ENCODE measurements around the gene ALX4. TPM values are rescaled to one million over a fixed set of nuclear protein-coding genes. Genes with fewer than 3 reads are reported as not detected.

ALX4 gene
- total RNA-seq, 2 donors from 2014 or later = not detected

- Histone ChIP-seq H3K27ac (no peak overlapping the region), H3K4me1 (ENCODE audit: control insufficient read depth in 1 of 2, low read depth in 2 of 2) (no peaks in the 10 kb centered on the region), H3K4me3 (no peak overlapping the region), H3K27me3 (replicated peaks; ENCODE audit: insufficient read depth) (no peaks in the 10 kb centered on the region), H3K9me3 (no peaks in the 10 kb centered on the region), H3K36me3 (no peaks in the 10 kb centered on the region)
- ATAC-seq (ENCODE audit: insufficient number of reproducible peaks, low FRiP score, low read depth) (no peak), DNase-seq (ENCODE audit: low spot score) (no peak)
- TF ChIP-seq, protein P1, sequence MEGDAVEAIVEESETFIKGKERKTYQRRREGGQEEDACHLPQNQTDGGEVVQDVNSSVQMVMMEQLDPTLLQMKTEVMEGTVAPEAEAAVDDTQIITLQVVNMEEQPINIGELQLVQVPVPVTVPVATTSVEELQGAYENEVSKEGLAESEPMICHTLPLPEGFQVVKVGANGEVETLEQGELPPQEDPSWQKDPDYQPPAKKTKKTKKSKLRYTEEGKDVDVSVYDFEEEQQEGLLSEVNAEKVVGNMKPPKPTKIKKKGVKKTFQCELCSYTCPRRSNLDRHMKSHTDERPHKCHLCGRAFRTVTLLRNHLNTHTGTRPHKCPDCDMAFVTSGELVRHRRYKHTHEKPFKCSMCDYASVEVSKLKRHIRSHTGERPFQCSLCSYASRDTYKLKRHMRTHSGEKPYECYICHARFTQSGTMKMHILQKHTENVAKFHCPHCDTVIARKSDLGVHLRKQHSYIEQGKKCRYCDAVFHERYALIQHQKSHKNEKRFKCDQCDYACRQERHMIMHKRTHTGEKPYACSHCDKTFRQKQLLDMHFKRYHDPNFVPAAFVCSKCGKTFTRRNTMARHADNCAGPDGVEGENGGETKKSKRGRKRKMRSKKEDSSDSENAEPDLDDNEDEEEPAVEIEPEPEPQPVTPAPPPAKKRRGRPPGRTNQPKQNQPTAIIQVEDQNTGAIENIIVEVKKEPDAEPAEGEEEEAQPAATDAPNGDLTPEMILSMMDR (IDR thresholded peaks at IDR 0.05) = no peak
Measured at GRCh38 chr11:44338026-44338425, 28.1 kb upstream of the ALX4 start.

GRCh38 chr11:44335919-44336318, 26.0 kb upstream of the ALX4 start:
- H3K4me1 ChIP-seq (ENCODE audit: control insufficient read depth in 1 of 2, low read depth in 2 of 2) = no peaks in the 10 kb centered on the region
- peaks cover 5% of the 10 kb centered on the region for H3K27me3 ChIP-seq (replicated peaks; ENCODE audit: insufficient read depth)
- TF ChIP-seq, protein P1 (IDR thresholded peaks at IDR 0.05) = no peak
- no peak overlapping the region for H3K27ac ChIP-seq
- no peak overlapping the region for H3K4me3 ChIP-seq
- ATAC-seq (ENCODE audit: insufficient number of reproducible peaks, low FRiP score, low read depth) (no peak), DNase-seq (ENCODE audit: low spot score) (no peak)
- no peaks in the 10 kb centered on the region for H3K36me3 ChIP-seq
- H3K9me3 ChIP-seq = no peaks in the 10 kb centered on the region

DNA sequence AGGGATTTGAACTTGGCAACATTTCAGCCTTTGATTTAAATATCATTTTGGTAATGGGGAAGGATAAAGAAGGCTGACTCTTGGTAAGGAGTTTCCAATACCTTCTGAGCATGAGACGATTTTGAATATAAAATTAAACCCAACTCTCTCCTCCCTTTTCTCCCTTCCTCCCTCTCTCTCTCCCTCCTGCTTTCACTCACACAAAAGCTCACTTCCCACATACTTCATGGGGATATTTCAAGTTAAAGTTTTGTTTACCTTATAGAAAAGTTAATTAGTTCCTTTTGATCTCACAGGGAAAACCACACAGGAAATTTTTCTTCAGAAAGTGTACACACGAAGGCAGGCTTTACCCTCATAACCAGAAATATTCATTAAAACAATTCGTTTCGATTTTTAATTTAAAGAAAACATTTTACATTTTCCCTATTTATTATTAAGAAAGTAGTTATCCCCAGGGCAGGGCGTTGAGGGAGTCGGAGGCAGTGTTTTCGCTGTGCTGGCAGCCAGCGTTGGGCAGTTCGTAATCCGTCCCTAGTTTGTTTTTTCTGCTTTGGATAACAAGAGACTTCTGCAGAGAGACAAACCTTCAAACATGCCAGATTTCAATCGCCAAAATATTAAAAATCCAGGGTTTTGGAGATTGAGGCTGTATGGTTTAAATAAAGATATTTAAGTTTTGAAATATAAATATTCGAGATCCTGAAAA, 25.3 kb upstream of the ALX4 start:
- Histone ChIP-seq H3K9me3 (no peaks in the 10 kb centered on the region), H3K27ac (no peak overlapping the region), H3K4me1 (ENCODE audit: control insufficient read depth in 1 of 2, low read depth in 2 of 2) (no peaks in the 10 kb centered on the region), H3K36me3 (no peaks in the 10 kb centered on the region), H3K27me3 (replicated peaks; ENCODE audit: insufficient read depth) (peaks cover 5% of the 10 kb centered on the region), H3K4me3 (no peak overlapping the region)
- ATAC-seq (ENCODE audit: insufficient number of reproducible peaks, low FRiP score, low read depth) (no peak), DNase-seq (ENCODE audit: low spot score) (no peak)
- TF ChIP-seq, protein P1 (IDR thresholded peaks at IDR 0.05) = no peak

- no peak for DNase-seq (ENCODE audit: low spot score)
- Histone ChIP-seq H3K36me3 (no peaks in the 10 kb centered on the region), H3K27me3 (replicated peaks; ENCODE audit: insufficient read depth) (peaks cover 5% of the 10 kb centered on the region), H3K4me1 (ENCODE audit: control insufficient read depth in 1 of 2, low read depth in 2 of 2) (no peaks in the 10 kb centered on the region), H3K27ac (no peak overlapping the region), H3K9me3 (no peaks in the 10 kb centered on the region), H3K4me3 (no peak overlapping the region)
- no peak for ATAC-seq (ENCODE audit: insufficient number of reproducible peaks, low FRiP score, low read depth)
- TF ChIP-seq, protein P1 (IDR thresholded peaks at IDR 0.05) = no peak
Measured at GRCh38 chr11:44334356-44335004, 24.5 kb upstream of the ALX4 start.

- ATAC-seq (ENCODE audit: insufficient number of reproducible peaks, low FRiP score, low read depth) (no peak), DNase-seq (ENCODE audit: low spot score) (no peak)
- no peaks in the 10 kb centered on the region for H3K36me3 ChIP-seq
- no peaks in the 10 kb centered on the region for H3K4me1 ChIP-seq (ENCODE audit: control insufficient read depth in 1 of 2, low read depth in 2 of 2)
- H3K4me3 ChIP-seq = no peak overlapping the region
- peaks cover 5% of the 10 kb centered on the region for H3K27me3 ChIP-seq (replicated peaks; ENCODE audit: insufficient read depth)
- H3K9me3 ChIP-seq = no peaks in the 10 kb centered on the region
- H3K27ac ChIP-seq = no peak overlapping the region
- TF ChIP-seq, protein P1 (IDR thresholded peaks at IDR 0.05) = no peak
Measured at GRCh38 chr11:44333271-44334218, 23.6 kb upstream of the ALX4 start.

Data from thoracic aorta (tissue), 2 donors.